Measurements from ENCODE around the gene INPP4A. TPM values are rescaled to one million over a fixed set of nuclear protein-coding genes. Genes with fewer than 3 reads are reported as not detected.

INPP4A gene
- total and polyA plus RNA-seq, 2 donors (not counting 3 experiments of a cell fraction or from before 2014, with no cell fraction given): 14.9 to 28.8 TPM

- no peaks in the 10 kb centered on the region for H4K20me1 ChIP-seq (replicated peaks; ENCODE audit: control insufficient read depth, extremely low read depth, insufficient read depth, low read length)
- FAIRE-seq: no peak
- dilution Hi-C loops (cut with MboI; ENCODE audit: extremely low pct_ligation_motif_present, low sequenced_read_pairs) (no loop called here), intact Hi-C loops (cut with micrococcal nuclease) (no loop called here)
- no peaks in the 10 kb centered on the region for H3K9me1 ChIP-seq (replicated peaks; ENCODE audit: control insufficient read depth, extremely low read depth, insufficient read depth, low read length)
- H3K36me3 ChIP-seq (ENCODE audit: control insufficient read depth in 2 of 2, extremely low read depth in 1 of 2, insufficient read depth in 2 of 2, low read length in 2 of 2): no peaks in the 10 kb centered on the region
- no peaks in the 10 kb centered on the region for H3K27me3 ChIP-seq (ENCODE audit: control insufficient read depth in 2 of 2, insufficient read depth in 2 of 2, low read length in 2 of 2)
- BruUV-seq (replicated peaks): no TSS peak
- no peak for DNase-seq (ENCODE audit: low read depth, low spot score)
- TF ChIP-seq EZH2 (IDR thresholded peaks at IDR 0.05; ENCODE audit: borderline replicate concordance, low read depth, low read length, severe bottlenecking): no peak
- TF ChIP-seq POLR2AphosphoS5 (IDR thresholded peaks at IDR 0.05; ENCODE audit: insufficient read depth, low read depth, low read length): no peak
- no peak for TF ChIP-seq CTCF (IDR thresholded peaks at IDR 0.05; ENCODE audit: extremely low read depth in 1 of 2, insufficient read depth in 1 of 2, low read depth in 1 of 2, low read length in 2 of 2)
- no peak for TF ChIP-seq MYC (IDR thresholded peaks at IDR 0.05; ENCODE audit: low read depth, low read length)
- TF ChIP-seq GATA2 (IDR thresholded peaks at IDR 0.05; ENCODE audit: insufficient read depth, insufficient read length, low read depth, low read length): no peak
- no peak for TF ChIP-seq MAX (IDR thresholded peaks at IDR 0.05; ENCODE audit: insufficient read depth, insufficient read length)
- no peak for TF ChIP-seq POLR2A (IDR thresholded peaks at IDR 0.05; ENCODE audit: low read depth, low read length)
- no peak for TF ChIP-seq JUN (IDR thresholded peaks at IDR 0.05; ENCODE audit: borderline replicate concordance, insufficient read depth, insufficient read length, low read depth)
- TF ChIP-seq FOS (IDR thresholded peaks at IDR 0.05; ENCODE audit: borderline replicate concordance, insufficient read depth, low read length): no peak
- no peak overlapping the region for H3K27ac ChIP-seq (ENCODE audit: insufficient read depth, low read depth, low read length)
- no peaks in the 10 kb centered on the region for H3K79me2 ChIP-seq (ENCODE audit: control insufficient read depth, insufficient read depth, low read length)
- no peak overlapping the region for H3K4me3 ChIP-seq (replicated peaks in 1 of 3; ENCODE audit: insufficient read depth in 1 of 3, low read depth in 1 of 3, low read length in 3 of 3)
- H3K9ac ChIP-seq (replicated peaks; ENCODE audit: extremely low read depth, insufficient read depth, low read length): no peak overlapping the region
- H3K9me3 ChIP-seq (replicated peaks; ENCODE audit: control insufficient read depth, insufficient read depth, low read length): no peaks in the 10 kb centered on the region
- POLR2A ChIA-PET: no interaction called here
- no peaks in the 10 kb centered on the region for H3K4me1 ChIP-seq (ENCODE audit: control insufficient read depth, extremely low read depth, insufficient read depth, low read length)
- CTCF ChIA-PET: no interaction called here
- H3K4me2 ChIP-seq (ENCODE audit: insufficient read depth, low read length): no peak overlapping the region
- H2AFZ ChIP-seq (ENCODE audit: low read depth, low read length): no peak overlapping the region
Measured at GRCh38 chr2:98512699-98513098, 68.0 kb downstream of the INPP4A start.

Measured in endothelial cell of umbilical vein (primary cell).